HepG2 (cell line): ENCODE data around the gene CDC26. TPM values are rescaled to one million over a fixed set of nuclear protein-coding genes. Genes with fewer than 3 reads are reported as not detected.

Experiments
- ATF1 ChIP-seq: IDR thresholded peaks from 2 replicates; pipeline ENCODE4 v1.6.1; 2016; ENCODE audit warnings: mild to moderate bottlenecking, control low read depth
- BCL6 ChIP-seq: IDR thresholded peaks from 2 replicates; pipeline ENCODE4 v1.6.1; 2016; ENCODE audit warnings: missing genetic modification reagents, missing compliant biosample characterization
- BRF2 ChIP-seq: sonication (generic); formaldehyde crosslinking; IDR thresholded peaks from 2 replicates; pipeline ENCODE4 v1.8.1; 2022; ENCODE audit warnings: mild to moderate bottlenecking, missing genetic modification reagents
- EED ChIP-seq: sonication (generic); formaldehyde crosslinking; IDR thresholded peaks from 2 replicates; pipeline ENCODE4 v1.5.0; 2020; ENCODE audit warnings: mild to moderate bottlenecking, missing genetic modification reagents
- GABPA ChIP-seq, 2 experiments: IDR thresholded peaks; 2 replicates each; pipeline ENCODE4 v1.6.1; 2011 to 2016; ENCODE audit warnings: low read depth in 2 of 2, low read length in 1 of 2, missing biosample characterization in 1 of 2, missing genetic modification characterization in 1 of 2
- NPAS2 ChIP-seq: sonication (generic); formaldehyde crosslinking; IDR thresholded peaks from 2 replicates; pipeline ENCODE4 v1.8.0; 2022; ENCODE audit warnings: mild to moderate bottlenecking, missing genetic modification reagents, borderline replicate concordance
- RXRB ChIP-seq: IDR thresholded peaks from 2 replicates; pipeline ENCODE4 v1.6.1; 2016; ENCODE audit warnings: borderline replicate concordance, missing genetic modification reagents, missing compliant biosample characterization
- SRY ChIP-seq: sonication (generic); formaldehyde crosslinking; IDR thresholded peaks from 2 replicates; pipeline ENCODE4 v1.8.0; 2022; ENCODE audit warnings: mild to moderate bottlenecking, missing genetic modification reagents
- STAT5B ChIP-seq: sonication (generic); formaldehyde crosslinking; IDR thresholded peaks from 2 replicates; pipeline ENCODE4 v1.4.0; 2020; ENCODE audit warnings: missing genetic modification reagents
- ZNF547 ChIP-seq: sonication (generic); formaldehyde crosslinking; IDR thresholded peaks from 2 replicates; pipeline ENCODE4 v1.5.1; 2020; ENCODE audit warnings: mild to moderate bottlenecking, missing genetic modification reagents
- polyA plus RNA-seq, 8 experiments: library from polyadenylated mRNA; depleted of rRNA in 3 of 8; stranded (reverse) in 7 of 8; unstranded in 1 of 8; fragments of >200 nt; fragmentation: Illumina TruSeq in 4 of 8; extraction: Trizol in 4 of 8; gene quantifications; 2 replicates each; pipeline versions ENCODE4 v1.2.1 to v1.2.3, GENCODE V29; 2011 to 2016; ENCODE audit warnings: low read depth in 4 of 8, missing spikeins in 1 of 8, mixed read lengths in 1 of 8; ENCODE audit not compliant: insufficient read depth in 1 of 8
- total RNA-seq, 5 experiments: library from RNA; depleted of rRNA; stranded (reverse); fragments of >200 nt; fragmentation: Illumina TruSeq; extraction: Trizol; gene quantifications; 2 replicates each; pipeline ENCODE4 v1.2.3, GENCODE V29; 2016; ENCODE audit warnings: low read depth in 1 of 5
- TF ChIP-seq, protein P1 (sequence below): sonication (generic); formaldehyde crosslinking; IDR thresholded peaks from 2 replicates; pipeline ENCODE4 v1.4.0; 2020; ENCODE audit warnings: missing genetic modification reagents
- TF ChIP-seq, protein P2 (sequence below): sonication (generic); formaldehyde crosslinking; conservative IDR thresholded peaks from 2 replicates; pipeline ENCODE4 v1.8.0; 2022; ENCODE audit warnings: mild to moderate bottlenecking, moderate library complexity, missing genetic modification reagents
- TF ChIP-seq, protein P3 (sequence below): sonication (generic); formaldehyde crosslinking; IDR thresholded peaks from 2 replicates; pipeline ENCODE4 v1.4.0; 2020; ENCODE audit warnings: missing genetic modification reagents
- TF ChIP-seq, protein P4 (sequence below): sonication (generic); formaldehyde crosslinking; IDR thresholded peaks from 2 replicates; pipeline ENCODE4 v1.5.1; 2020; ENCODE audit warnings: mild to moderate bottlenecking, moderate library complexity, missing genetic modification reagents
- TF ChIP-seq, protein P5 (sequence below): fragments of 450-650 bp; IDR thresholded peaks from 2 replicates; pipeline ENCODE4 v1.6.1; 2016

CDC26 gene
- total and polyA plus RNA-seq, 2 of the 13 experiments (the other 11 are each of a cell fraction or from before 2014, with no cell fraction given), result 26.6 to 57.9 TPM

DNA sequence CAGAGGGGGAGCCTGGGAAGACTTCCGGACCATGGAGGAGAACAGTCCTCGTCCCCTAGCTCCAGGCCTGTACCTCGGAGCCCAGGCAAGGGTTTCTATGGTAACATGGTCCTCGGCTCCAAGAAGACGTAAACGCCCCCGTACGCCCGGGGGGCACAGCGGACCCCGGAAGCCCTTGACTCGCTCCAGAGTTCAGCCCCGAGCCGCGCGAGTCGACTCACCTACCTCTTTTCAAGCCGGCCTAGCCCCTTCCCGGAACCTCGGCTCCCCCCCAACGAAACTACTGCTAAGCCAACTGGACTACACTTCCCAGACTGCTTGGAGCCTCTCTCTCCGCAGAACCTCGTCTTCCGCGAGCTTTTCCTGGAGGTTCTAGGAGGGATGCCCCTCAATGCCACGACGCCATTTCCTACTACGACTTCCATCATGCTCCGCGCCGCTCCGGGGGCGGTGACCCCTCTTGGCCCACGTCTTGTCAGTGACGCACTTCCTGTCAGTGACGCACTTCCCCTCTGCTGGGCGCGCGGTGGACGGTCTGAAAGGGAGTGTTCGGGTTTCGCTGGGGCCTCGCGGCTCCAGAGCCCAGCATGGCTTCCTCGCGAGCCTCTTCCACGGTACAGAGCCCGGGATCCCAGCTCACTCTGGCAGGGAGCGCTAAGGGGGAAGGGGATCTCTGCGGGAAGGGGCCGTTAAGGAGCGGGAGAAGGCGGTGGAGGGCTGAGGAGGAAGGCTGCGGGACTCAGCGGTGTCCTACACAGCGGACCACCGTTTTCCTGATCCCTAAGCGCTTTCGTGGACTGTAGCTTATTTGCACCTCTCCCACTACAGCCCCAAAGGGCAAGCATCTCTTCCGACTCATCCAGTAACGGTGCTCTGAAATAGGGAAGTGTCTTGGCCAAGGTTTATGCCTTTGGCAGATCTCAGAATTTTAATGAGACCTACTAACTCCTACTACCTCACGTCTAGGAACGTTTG, at the start of gene CDC26, which contains the start of gene PRPF4 (continued):
- TF ChIP-seq, protein P1, sequence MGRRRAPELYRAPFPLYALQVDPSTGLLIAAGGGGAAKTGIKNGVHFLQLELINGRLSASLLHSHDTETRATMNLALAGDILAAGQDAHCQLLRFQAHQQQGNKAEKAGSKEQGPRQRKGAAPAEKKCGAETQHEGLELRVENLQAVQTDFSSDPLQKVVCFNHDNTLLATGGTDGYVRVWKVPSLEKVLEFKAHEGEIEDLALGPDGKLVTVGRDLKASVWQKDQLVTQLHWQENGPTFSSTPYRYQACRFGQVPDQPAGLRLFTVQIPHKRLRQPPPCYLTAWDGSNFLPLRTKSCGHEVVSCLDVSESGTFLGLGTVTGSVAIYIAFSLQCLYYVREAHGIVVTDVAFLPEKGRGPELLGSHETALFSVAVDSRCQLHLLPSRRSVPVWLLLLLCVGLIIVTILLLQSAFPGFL (CRISPR knock-in tag), result no peak
- peak; percentile 77; the same call in 1 of the 2 replicates for TF ChIP-seq SRY (CRISPR knock-in tag)
- 0 out of 2 replicates have a peak, but pooled peaks have one; percentile 18 for TF ChIP-seq EED (CRISPR knock-in tag)
- TF ChIP-seq ZNF547, result peak; percentile 31; the same call in 1 of the 2 replicates
- peak; percentile 98 for TF ChIP-seq ATF1
- TF ChIP-seq STAT5B (CRISPR knock-in tag), result 0 out of 2 replicates have a peak, but pooled peaks have one; percentile 27
- TF ChIP-seq BCL6 (CRISPR knock-in tag), result no peak; the same call in 1 of the 2 replicates
- TF ChIP-seq, protein P2, sequence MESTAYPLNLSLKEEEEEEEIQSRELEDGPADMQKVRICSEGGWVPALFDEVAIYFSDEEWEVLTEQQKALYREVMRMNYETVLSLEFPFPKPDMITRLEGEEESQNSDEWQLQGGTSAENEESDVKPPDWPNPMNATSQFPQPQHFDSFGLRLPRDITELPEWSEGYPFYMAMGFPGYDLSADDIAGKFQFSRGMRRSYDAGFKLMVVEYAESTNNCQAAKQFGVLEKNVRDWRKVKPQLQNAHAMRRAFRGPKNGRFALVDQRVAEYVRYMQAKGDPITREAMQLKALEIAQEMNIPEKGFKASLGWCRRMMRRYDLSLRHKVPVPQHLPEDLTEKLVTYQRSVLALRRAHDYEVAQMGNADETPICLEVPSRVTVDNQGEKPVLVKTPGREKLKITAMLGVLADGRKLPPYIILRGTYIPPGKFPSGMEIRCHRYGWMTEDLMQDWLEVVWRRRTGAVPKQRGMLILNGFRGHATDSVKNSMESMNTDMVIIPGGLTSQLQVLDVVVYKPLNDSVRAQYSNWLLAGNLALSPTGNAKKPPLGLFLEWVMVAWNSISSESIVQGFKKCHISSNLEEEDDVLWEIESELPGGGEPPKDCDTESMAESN (CRISPR knock-in tag), result peak; percentile 47; the same call in 1 of the 2 replicates
- TF ChIP-seq BRF2 (CRISPR knock-in tag), result peak; percentile 78; the same call in 1 of the 2 replicates
- TF ChIP-seq GABPA (IDR thresholded peaks at IDR 0.05; ENCODE audit: low read depth, low read length), result peak; percentile 94
- peak; percentile 99 for TF ChIP-seq GABPA (CRISPR knock-in tag; IDR thresholded peaks at IDR 0.05; ENCODE audit: low read depth)
- no peak for TF ChIP-seq NPAS2 (CRISPR knock-in tag)
- TF ChIP-seq, protein P3, sequence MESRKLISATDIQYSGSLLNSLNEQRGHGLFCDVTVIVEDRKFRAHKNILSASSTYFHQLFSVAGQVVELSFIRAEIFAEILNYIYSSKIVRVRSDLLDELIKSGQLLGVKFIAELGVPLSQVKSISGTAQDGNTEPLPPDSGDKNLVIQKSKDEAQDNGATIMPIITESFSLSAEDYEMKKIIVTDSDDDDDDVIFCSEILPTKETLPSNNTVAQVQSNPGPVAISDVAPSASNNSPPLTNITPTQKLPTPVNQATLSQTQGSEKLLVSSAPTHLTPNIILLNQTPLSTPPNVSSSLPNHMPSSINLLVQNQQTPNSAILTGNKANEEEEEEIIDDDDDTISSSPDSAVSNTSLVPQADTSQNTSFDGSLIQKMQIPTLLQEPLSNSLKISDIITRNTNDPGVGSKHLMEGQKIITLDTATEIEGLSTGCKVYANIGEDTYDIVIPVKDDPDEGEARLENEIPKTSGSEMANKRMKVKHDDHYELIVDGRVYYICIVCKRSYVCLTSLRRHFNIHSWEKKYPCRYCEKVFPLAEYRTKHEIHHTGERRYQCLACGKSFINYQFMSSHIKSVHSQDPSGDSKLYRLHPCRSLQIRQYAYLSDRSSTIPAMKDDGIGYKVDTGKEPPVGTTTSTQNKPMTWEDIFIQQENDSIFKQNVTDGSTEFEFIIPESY, result no peak
- TF ChIP-seq, protein P4, sequence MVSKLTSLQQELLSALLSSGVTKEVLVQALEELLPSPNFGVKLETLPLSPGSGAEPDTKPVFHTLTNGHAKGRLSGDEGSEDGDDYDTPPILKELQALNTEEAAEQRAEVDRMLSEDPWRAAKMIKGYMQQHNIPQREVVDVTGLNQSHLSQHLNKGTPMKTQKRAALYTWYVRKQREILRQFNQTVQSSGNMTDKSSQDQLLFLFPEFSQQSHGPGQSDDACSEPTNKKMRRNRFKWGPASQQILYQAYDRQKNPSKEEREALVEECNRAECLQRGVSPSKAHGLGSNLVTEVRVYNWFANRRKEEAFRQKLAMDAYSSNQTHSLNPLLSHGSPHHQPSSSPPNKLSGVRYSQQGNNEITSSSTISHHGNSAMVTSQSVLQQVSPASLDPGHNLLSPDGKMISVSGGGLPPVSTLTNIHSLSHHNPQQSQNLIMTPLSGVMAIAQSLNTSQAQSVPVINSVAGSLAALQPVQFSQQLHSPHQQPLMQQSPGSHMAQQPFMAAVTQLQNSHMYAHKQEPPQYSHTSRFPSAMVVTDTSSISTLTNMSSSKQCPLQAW (CRISPR knock-in tag), result peak; percentile 76; the same call in 1 of the 2 replicates
- TF ChIP-seq, protein P5, sequence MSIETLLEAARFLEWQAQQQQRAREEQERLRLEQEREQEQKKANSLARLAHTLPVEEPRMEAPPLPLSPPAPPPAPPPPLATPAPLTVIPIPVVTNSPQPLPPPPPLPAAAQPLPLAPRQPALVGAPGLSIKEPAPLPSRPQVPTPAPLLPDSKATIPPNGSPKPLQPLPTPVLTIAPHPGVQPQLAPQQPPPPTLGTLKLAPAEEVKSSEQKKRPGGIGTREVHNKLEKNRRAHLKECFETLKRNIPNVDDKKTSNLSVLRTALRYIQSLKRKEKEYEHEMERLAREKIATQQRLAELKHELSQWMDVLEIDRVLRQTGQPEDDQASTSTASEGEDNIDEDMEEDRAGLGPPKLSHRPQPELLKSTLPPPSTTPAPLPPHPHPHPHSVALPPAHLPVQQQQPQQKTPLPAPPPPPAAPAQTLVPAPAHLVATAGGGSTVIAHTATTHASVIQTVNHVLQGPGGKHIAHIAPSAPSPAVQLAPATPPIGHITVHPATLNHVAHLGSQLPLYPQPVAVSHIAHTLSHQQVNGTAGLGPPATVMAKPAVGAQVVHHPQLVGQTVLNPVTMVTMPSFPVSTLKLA, result peak; percentile 71
- peak; percentile 82 for TF ChIP-seq RXRB (CRISPR knock-in tag)
